ENCODE results near the gene ELMO3. TPM values are rescaled to one million over a fixed set of nuclear protein-coding genes. Genes with fewer than 3 reads are reported as not detected.

The ELMO3 gene
- total and polyA plus RNA-seq, 2 of the 13 experiments (the other 11 are each of a cell fraction or from before 2014, with no cell fraction given): 2.6 to 4.0 TPM

DNA sequence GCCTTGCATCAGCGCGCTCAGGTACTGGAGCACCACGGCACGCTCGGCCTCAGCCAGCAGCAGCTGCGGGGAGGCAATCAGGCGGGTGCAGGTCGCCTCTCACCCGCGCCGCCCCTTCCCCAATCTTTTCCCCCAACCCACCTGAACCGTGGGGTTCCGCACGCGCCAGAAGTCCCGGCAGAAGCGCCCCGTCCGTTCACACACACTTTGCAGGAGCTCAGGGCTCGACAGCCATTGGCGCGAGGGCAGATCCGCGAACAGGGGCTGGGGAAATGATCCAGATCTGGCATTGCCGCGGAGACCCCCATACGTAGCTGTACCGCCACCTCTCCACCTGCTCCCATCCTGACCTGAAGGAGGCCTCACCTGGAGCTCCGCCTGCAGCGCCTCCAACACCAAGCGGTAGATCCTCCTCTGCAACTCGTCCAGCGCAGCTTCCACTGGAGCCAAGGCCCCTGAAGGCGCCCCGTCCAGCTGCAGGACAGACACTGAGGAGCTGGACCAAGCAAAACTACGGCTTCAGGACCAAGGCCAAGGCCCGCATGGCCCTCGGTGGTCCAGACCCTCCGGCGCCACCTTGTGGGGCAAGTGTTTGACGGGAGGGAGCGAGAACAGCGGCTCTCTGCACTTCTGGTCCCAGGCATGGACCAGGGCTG, 13.8 kb upstream of the ELMO3 start (continued):
- TF ChIP-seq, protein P1, sequence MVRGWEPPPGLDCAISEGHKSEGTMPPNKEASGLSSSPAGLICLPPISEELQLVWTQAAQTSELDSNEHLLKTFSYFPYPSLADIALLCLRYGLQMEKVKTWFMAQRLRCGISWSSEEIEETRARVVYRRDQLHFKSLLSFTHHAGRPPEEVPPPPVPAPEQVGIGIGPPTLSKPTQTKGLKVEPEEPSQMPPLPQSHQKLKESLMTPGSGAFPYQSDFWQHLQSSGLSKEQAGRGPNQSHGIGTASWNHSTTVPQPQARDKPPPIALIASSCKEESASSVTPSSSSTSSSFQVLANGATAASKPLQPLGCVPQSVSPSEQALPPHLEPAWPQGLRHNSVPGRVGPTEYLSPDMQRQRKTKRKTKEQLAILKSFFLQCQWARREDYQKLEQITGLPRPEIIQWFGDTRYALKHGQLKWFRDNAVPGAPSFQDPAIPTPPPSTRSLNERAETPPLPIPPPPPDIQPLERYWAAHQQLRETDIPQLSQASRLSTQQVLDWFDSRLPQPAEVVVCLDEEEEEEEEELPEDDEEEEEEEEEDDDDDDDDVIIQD (CRISPR knock-in tag; IDR thresholded peaks at IDR 0.05; ENCODE audit: low read depth): 0 out of 2 replicates have a peak, but pooled peaks have one; percentile 34
- TF ChIP-seq ZFP62 (CRISPR knock-in tag; IDR thresholded peaks at IDR 0.05) (no peak), HCFC1 (IDR thresholded peaks at IDR 0.05; ENCODE audit: low read depth, low read length) (no peak), YY1 (IDR thresholded peaks at IDR 0.05; ENCODE audit: insufficient read depth, insufficient replicate concordance, low read depth, low read length) (peak; percentile 62), ZNF317 (CRISPR knock-in tag; IDR thresholded peaks at IDR 0.05) (peak; percentile 83; the same call in 1 of the 2 replicates), TOE1 (CRISPR knock-in tag; IDR thresholded peaks at IDR 0.05) (0 out of 2 replicates have a peak, but pooled peaks have one; percentile 72), NR3C1 (CRISPR knock-in tag; IDR thresholded peaks at IDR 0.05) (no peak), ZMYM4 (CRISPR knock-in tag; IDR thresholded peaks at IDR 0.05) (peak; percentile 79), MAF1 (CRISPR knock-in tag; IDR thresholded peaks at IDR 0.05; ENCODE audit: borderline replicate concordance) (peak; percentile 84; the same call in 1 of the 2 replicates), ZNF496 (CRISPR knock-in tag; IDR thresholded peaks at IDR 0.05; ENCODE audit: insufficient replicate concordance) (no peak), ZFP36 (IDR thresholded peaks at IDR 0.05; ENCODE audit: borderline replicate concordance, low read depth, low read length, partially characterized antibody) (no peak), HNF4G (IDR thresholded peaks at IDR 0.05; ENCODE audit: borderline replicate concordance, low read depth, low read length) (no peak), HNF4G (CRISPR knock-in tag; IDR thresholded peaks at IDR 0.05; ENCODE audit: borderline replicate concordance, low read depth) (0 out of 2 replicates have a peak, but pooled peaks have one; percentile 29), TSC22D2 (CRISPR knock-in tag; IDR thresholded peaks at IDR 0.05; ENCODE audit: borderline replicate concordance) (peak; percentile 96), ZNF746 (CRISPR knock-in tag; IDR thresholded peaks at IDR 0.05) (no peak), NFYB (CRISPR knock-in tag; IDR thresholded peaks at IDR 0.05) (peak; percentile 41; the same call in 1 of the 2 replicates), NFKB2 (CRISPR knock-in tag; IDR thresholded peaks at IDR 0.05; ENCODE audit: borderline replicate concordance) (peak; percentile 96), NR2C2 (CRISPR knock-in tag; IDR thresholded peaks at IDR 0.05; ENCODE audit: borderline replicate concordance) (no peak), ELF3 (CRISPR knock-in tag; IDR thresholded peaks at IDR 0.05) (peak; percentile 85), LCORL (IDR thresholded peaks at IDR 0.05) (no peak), LCORL (CRISPR knock-in tag; IDR thresholded peaks at IDR 0.05) (peak; percentile 82)
- TF ChIP-seq, protein P2, sequence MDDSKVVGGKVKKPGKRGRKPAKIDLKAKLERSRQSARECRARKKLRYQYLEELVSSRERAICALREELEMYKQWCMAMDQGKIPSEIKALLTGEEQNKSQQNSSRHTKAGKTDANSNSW (CRISPR knock-in tag; IDR thresholded peaks at IDR 0.05; ENCODE audit: borderline replicate concordance): no peak
- TF ChIP-seq, protein P3, sequence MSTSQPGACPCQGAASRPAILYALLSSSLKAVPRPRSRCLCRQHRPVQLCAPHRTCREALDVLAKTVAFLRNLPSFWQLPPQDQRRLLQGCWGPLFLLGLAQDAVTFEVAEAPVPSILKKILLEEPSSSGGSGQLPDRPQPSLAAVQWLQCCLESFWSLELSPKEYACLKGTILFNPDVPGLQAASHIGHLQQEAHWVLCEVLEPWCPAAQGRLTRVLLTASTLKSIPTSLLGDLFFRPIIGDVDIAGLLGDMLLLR (CRISPR knock-in tag; IDR thresholded peaks at IDR 0.05): peak; percentile 98
- TF ChIP-seq, protein P4, sequence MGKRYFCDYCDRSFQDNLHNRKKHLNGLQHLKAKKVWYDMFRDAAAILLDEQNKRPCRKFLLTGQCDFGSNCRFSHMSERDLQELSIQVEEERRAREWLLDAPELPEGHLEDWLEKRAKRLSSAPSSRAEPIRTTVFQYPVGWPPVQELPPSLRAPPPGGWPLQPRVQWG (CRISPR knock-in tag; IDR thresholded peaks at IDR 0.05; ENCODE audit: borderline replicate concordance, low read depth): no peak
- TF ChIP-seq, protein P5, sequence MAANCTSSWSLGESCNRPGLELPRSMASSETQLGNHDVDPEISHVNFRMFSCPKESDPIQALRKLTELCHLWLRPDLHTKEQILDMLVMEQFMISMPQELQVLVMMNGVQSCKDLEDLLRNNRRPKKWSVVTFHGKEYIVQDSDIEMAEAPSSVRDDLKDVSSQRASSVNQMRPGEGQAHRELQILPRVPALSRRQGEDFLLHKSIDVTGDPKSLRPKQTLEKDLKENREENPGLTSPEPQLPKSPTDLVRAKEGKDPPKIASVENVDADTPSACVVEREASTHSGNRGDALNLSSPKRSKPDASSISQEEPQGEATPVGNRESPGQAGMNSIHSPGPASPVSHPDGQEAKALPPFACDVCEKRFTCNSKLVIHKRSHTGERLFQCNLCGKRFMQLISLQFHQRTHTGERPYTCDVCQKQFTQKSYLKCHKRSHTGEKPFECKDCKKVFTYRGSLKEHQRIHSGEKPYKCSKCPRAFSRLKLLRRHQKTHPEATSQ (CRISPR knock-in tag; IDR thresholded peaks at IDR 0.05; ENCODE audit: borderline replicate concordance): no peak

All from HepG2 (cell line).